HepG2 (cell line): ENCODE data around the gene LRIT2. TPM values are rescaled to one million over a fixed set of nuclear protein-coding genes. Genes with fewer than 3 reads are reported as not detected.

Source experiments
- ATAC-seq: fragments of 200-7000 bp; cut with Tn5 transposase; 3 replicates; pipeline ENCODE4 v1.9.1; 2020; ENCODE audit warnings: mild to moderate bottlenecking, moderate library complexity
- BruUV-seq: library from RNA; stranded (reverse); fragments of 400-500 nt; replicated peaks from 2 replicates; lab custom pipeline; 2021; lab: Mats Ljungman, UMichigan
- CTCF ChIA-PET: fragments of 300-600 bp; formaldehyde crosslinking; extraction: SDS; loops from one replicate; lab custom pipeline; 2021; ENCODE audit warnings: low total read pairs, inconsistent platforms, low intra/inter-chr PET ratio; lab: Yijun Ruan, JAX
- POLR2A ChIA-PET: fragments of 350-600 bp; sonication (Branson Sonifier 250); formaldehyde crosslinking; loops from one replicate; lab custom pipeline; 2020; ENCODE audit warnings: antibody characterized with exemption, inconsistent platforms; lab: Yijun Ruan, JAX
- DNase-seq: peaks from one replicate; pipeline ENCODE4 v3.0.0-alpha.2; 2015; ENCODE audit warnings: low spot score
- FAIRE-seq: peaks from 3 replicates; lab custom pipeline; 2011; peaks lifted over from hg19 to GRCh38; lab: Jason Lieb, UNC
- H2AFZ ChIP-seq: one replicate; pipeline ENCODE4 v1.6.1; 2011; ENCODE audit warnings: low read length, inconsistent platforms
- H3K27ac ChIP-seq: fragments of 300-600 bp; 3 replicates; pipeline ENCODE4 v1.8.0; 2011; ENCODE audit warnings: mixed run types, mild to moderate bottlenecking, mixed read lengths, low read length, inconsistent platforms; ENCODE audit not compliant: insufficient read depth; ENCODE audit errors: extremely low read length
- H3K27me3 ChIP-seq, 2 experiments: fragments of 200-600 bp in 1 of 2; 2 replicates in 1 of 2; 3 replicates in 1 of 2; pipeline versions ENCODE4 v1.6.0 to v1.8.0; 2011; ENCODE audit warnings: low read length in 2 of 2, mild to moderate bottlenecking in 2 of 2, moderate library complexity in 2 of 2, inconsistent platforms in 1 of 2; ENCODE audit not compliant: insufficient read depth in 2 of 2, control insufficient read depth in 1 of 2
- H3K36me3 ChIP-seq, 2 experiments: fragments of 200-600 bp in 1 of 2; replicated peaks in 1 of 2; 2 replicates in 1 of 2; 3 replicates in 1 of 2; pipeline versions ENCODE4 v1.5.1 to v1.8.0; 2011; ENCODE audit warnings: low read length in 2 of 2, inconsistent platforms in 1 of 2; ENCODE audit not compliant: insufficient read depth in 2 of 2, control insufficient read depth in 1 of 2
- H3K4me1 ChIP-seq: 2 replicates; pipeline ENCODE4 v1.5.1; 2012; ENCODE audit warnings: low read length, inconsistent platforms; ENCODE audit not compliant: insufficient read depth
- H3K4me2 ChIP-seq: 2 replicates; pipeline ENCODE4 v1.6.0; 2011; ENCODE audit warnings: low read depth, low read length, inconsistent platforms
- H3K4me3 ChIP-seq, 3 experiments: fragments of 200-600 bp in 1 of 3; sonication (generic), shearing (Covaris generic) in 1 of 3; replicated peaks in 1 of 3; 2 replicates each; pipeline ENCODE4 v1.5.1; 2011 to 2016; ENCODE audit warnings: low read length in 3 of 3, inconsistent platforms in 2 of 3, low read depth in 2 of 3, mild to moderate bottlenecking in 2 of 3, control low read depth in 1 of 3, mixed read lengths in 1 of 3; ENCODE audit not compliant: insufficient read depth in 1 of 3
- H3K79me2 ChIP-seq: one replicate; pipeline ENCODE4 v1.6.1; 2011; ENCODE audit warnings: low read length, inconsistent platforms; ENCODE audit not compliant: insufficient read depth
- H3K9ac ChIP-seq: 2 replicates; pipeline ENCODE4 v1.6.0; 2011; ENCODE audit warnings: mild to moderate bottlenecking, low read depth, low read length, inconsistent platforms; ENCODE audit not compliant: insufficient read depth
- H3K9me3 ChIP-seq: 2 replicates; pipeline ENCODE4 v1.5.1; 2012; ENCODE audit warnings: mild to moderate bottlenecking, low read length
- H4K20me1 ChIP-seq: 2 replicates; pipeline ENCODE4 v1.6.0; 2011; ENCODE audit warnings: inconsistent platforms, mild to moderate bottlenecking, low read length, moderate library complexity; ENCODE audit not compliant: insufficient read depth
- BRF2 ChIP-seq: sonication (generic); formaldehyde crosslinking; IDR thresholded peaks from 2 replicates; pipeline ENCODE4 v1.8.1; 2022; ENCODE audit warnings: mild to moderate bottlenecking, missing genetic modification reagents
- IKZF1 ChIP-seq: fragments of 450-650 bp; IDR thresholded peaks from 2 replicates; pipeline ENCODE4 v1.7.1; 2016
- KDM4B ChIP-seq: sonication (generic); formaldehyde crosslinking; IDR thresholded peaks from 2 replicates; pipeline ENCODE4 v1.4.0; 2020; ENCODE audit warnings: missing genetic modification reagents
- NR2F6 ChIP-seq, 2 experiments: IDR thresholded peaks; 2 replicates each; pipeline ENCODE4 v1.6.1; 2016; ENCODE audit warnings: antibody characterized with exemption in 1 of 2, mild to moderate bottlenecking in 1 of 2
- PAXIP1 ChIP-seq: sonication (generic); formaldehyde crosslinking; conservative IDR thresholded peaks from 2 replicates; pipeline ENCODE4 v1.4.0; 2020; ENCODE audit warnings: mild to moderate bottlenecking, missing genetic modification reagents, moderate library complexity
- PCBP1 ChIP-seq: fragments of 200-400 bp; formaldehyde crosslinking; IDR thresholded peaks from 2 replicates; pipeline ENCODE4 v1.6.1; 2017; ENCODE audit warnings: mild to moderate bottlenecking, low read depth, low read length, borderline replicate concordance
- RNF2 ChIP-seq: fragments of 450-650 bp; conservative IDR thresholded peaks from 2 replicates; pipeline ENCODE4 v1.6.1; 2016; ENCODE audit warnings: low read depth
- TP53 ChIP-seq: sonication (generic); formaldehyde crosslinking; conservative IDR thresholded peaks from 2 replicates; pipeline ENCODE4 v1.4.0; 2020; ENCODE audit warnings: missing genetic modification reagents
- ZNF207 ChIP-seq: fragments of 450-650 bp; IDR thresholded peaks from 2 replicates; pipeline ENCODE4 v1.6.1; 2016; ENCODE audit warnings: antibody characterized with exemption, borderline replicate concordance
- ZNF646 ChIP-seq: sonication (generic); formaldehyde crosslinking; IDR thresholded peaks from 2 replicates; pipeline ENCODE4 v1.9.0; 2021; ENCODE audit warnings: mild to moderate bottlenecking, missing genetic modification reagents
- ZNF768 ChIP-seq: sonication (generic); formaldehyde crosslinking; IDR thresholded peaks from 2 replicates; pipeline ENCODE4 v1.4.0; 2020; ENCODE audit warnings: missing genetic modification reagents
- ZNF792 ChIP-seq: IDR thresholded peaks from 2 replicates; pipeline ENCODE4 v1.6.1; 2016
- WGBS: methylation state at CpG from one replicate; pipeline ENCODE4 v1.1.6; 2017; ENCODE audit warnings: low lambda C conversion rate; 5-methylcytosine and 5-hydroxymethylcytosine counted together
- in situ Hi-C: cut with HindIII; loops from 2 replicates; pipeline ENCODE4 v1.10.0; 2017; ENCODE audit warnings: low pct_unique_long_range_greater_than_20kb; ENCODE audit not compliant: extremely low pct_ligation_motif_present
- intact Hi-C: fragments of 100-400 bp; cut with micrococcal nuclease; formaldehyde crosslinking; loops from one replicate; pipeline ENCODE4 v1.10.0; 2022; ENCODE audit not compliant: unreplicated experiment
- polyA plus RNA-seq, 8 experiments: library from polyadenylated mRNA; depleted of rRNA in 3 of 8; stranded (reverse) in 7 of 8; unstranded in 1 of 8; fragments of >200 nt; fragmentation: Illumina TruSeq in 4 of 8; extraction: Trizol in 4 of 8; gene quantifications; 2 replicates each; pipeline versions ENCODE4 v1.2.1 to v1.2.3, GENCODE V29; 2011 to 2016; ENCODE audit warnings: low read depth in 4 of 8, missing spikeins in 1 of 8, mixed read lengths in 1 of 8; ENCODE audit not compliant: insufficient read depth in 1 of 8
- total RNA-seq, 5 experiments: library from RNA; depleted of rRNA; stranded (reverse); fragments of >200 nt; fragmentation: Illumina TruSeq; extraction: Trizol; gene quantifications; 2 replicates each; pipeline ENCODE4 v1.2.3, GENCODE V29; 2016; ENCODE audit warnings: low read depth in 1 of 5

Gene LRIT2
- total and polyA plus RNA-seq, 2 of the 13 experiments (the other 11 are each of a cell fraction or from before 2014, with no cell fraction given), result not detected

- TF ChIP-seq PAXIP1 (CRISPR knock-in tag) (0 out of 2 replicates have a peak, but pooled peaks have one; percentile 22), ZNF768 (CRISPR knock-in tag) (peak; percentile 13; the same call in 1 of the 2 replicates)
- TF ChIP-seq, all 625 proteins: peak for 37
Observed at GRCh38 chr10:84244651-84245270, 19.4 kb upstream of the LRIT2 start, which contains the start of gene RGR (continued).

- peak overlapping the region; percentile 66 for H3K4me2 ChIP-seq
- intact Hi-C loops (no loop called here), in situ Hi-C loops (no loop called here)
- H3K79me2 ChIP-seq, result no peaks in the 10 kb centered on the region
- H3K27me3 ChIP-seq, result peaks cover 3 to 16% of the 10 kb centered on the region in 2 experiments; a peak in 3 of 5 replicates
- ChIA-PET POLR2A (no interaction called here), CTCF (no interaction called here)
- no peak for ATAC-seq
- H3K4me1 ChIP-seq, result peaks cover 33% of the 10 kb centered on the region
- no peak for DNase-seq
- H3K27ac ChIP-seq, result no peak overlapping the region
- no peak overlapping the region for H3K9ac ChIP-seq
- WGBS, result 50% methylated on average over 3 of the region's 3 CpGs
- no peaks in the 10 kb centered on the region for H3K36me3 ChIP-seq
- no peak overlapping the region for H2AFZ ChIP-seq
- H3K4me3 ChIP-seq, result no peak overlapping the region
- no peaks in the 10 kb centered on the region for H3K9me3 ChIP-seq
- no peaks in the 10 kb centered on the region for H4K20me1 ChIP-seq
- FAIRE-seq, result no peak
- BruUV-seq, result no TSS peak
- no peak for TF ChIP-seq IKZF1
- TF ChIP-seq KDM4B (CRISPR knock-in tag), result no peak
- TF ChIP-seq ZNF207, result no peak
- TF ChIP-seq BRF2 (CRISPR knock-in tag), result no peak
- no peak for TF ChIP-seq PCBP1
- no peak for TF ChIP-seq NR2F6 (IDR thresholded peaks at IDR 0.05)
- TF ChIP-seq NR2F6 (CRISPR knock-in tag; IDR thresholded peaks at IDR 0.05), result no peak
- no peak for TF ChIP-seq RNF2
- no peak for TF ChIP-seq TP53 (CRISPR knock-in tag)
- no peak for TF ChIP-seq ZNF646
- TF ChIP-seq ZNF792 (CRISPR knock-in tag), result no peak
Observed at GRCh38 chr10:84243759-84244158, 18.4 kb upstream of the LRIT2 start.
